ENCODE measurements around the gene SCO2. TPM values are rescaled to one million over a fixed set of nuclear protein-coding genes. Genes with fewer than 3 reads are reported as not detected.

SCO2 gene
- polyA plus RNA-seq, 1 donor (not counting 4 experiments of a cell fraction or from before 2014, with no cell fraction given): 1.9 TPM

GRCh38 chr22:50506611-50507420, 18.6 kb downstream of the SCO2 start:
- Histone ChIP-seq H3K9me3 (ENCODE audit: control insufficient read depth, low read depth, low read length) (no peaks in the 10 kb centered on the region), H3K27me3 (ENCODE audit: control insufficient read depth, extremely low read depth, insufficient read depth, low read length) (no peaks in the 10 kb centered on the region), H2AFZ (ENCODE audit: control insufficient read depth, low read length) (peak overlapping the region; percentile 92), H3K79me2 (ENCODE audit: control insufficient read depth, insufficient read depth, low read length) (peaks cover 29% of the 10 kb centered on the region), H3K9ac (ENCODE audit: control insufficient read depth, extremely low read depth, insufficient read depth, low read length) (peak overlapping the region; percentile 90), H3K27ac (ENCODE audit: control insufficient read depth, insufficient read depth, low read length) (peak overlapping the region; percentile 74), H3K36me3 (ENCODE audit: control insufficient read depth in 2 of 2, extremely low read depth in 1 of 2, insufficient read depth in 2 of 2, low read length in 2 of 2) (peaks cover 6 to 17% of the 10 kb centered on the region in 2 experiments), H3K9me1 (ENCODE audit: control insufficient read depth, extremely low read depth, insufficient read depth, low read length) (no peaks in the 10 kb centered on the region), H3K4me1 (ENCODE audit: control insufficient read depth, extremely low read depth, insufficient read depth, low read length) (peaks cover 17% of the 10 kb centered on the region), H3K4me3 (ENCODE audit: control insufficient read depth in 2 of 3, extremely low read depth in 1 of 3, insufficient read depth in 2 of 3, low read depth in 1 of 3, low read length in 3 of 3) (peak overlapping the region; percentile 75 to 89 (median 87)), H3K4me2 (ENCODE audit: control insufficient read depth, extremely low read depth, insufficient read depth, low read depth, low read length) (peak overlapping the region; percentile 88), H4K20me1 (ENCODE audit: control insufficient read depth, extremely low read depth, insufficient read depth, low read length) (no peaks in the 10 kb centered on the region)
- DNase-seq (ENCODE audit: low read depth, low spot score): no peak
- no peak for FAIRE-seq
- no peak for TF ChIP-seq EZH2 (IDR thresholded peaks at IDR 0.05; ENCODE audit: low read length)
- no peak for TF ChIP-seq CTCF (optimal IDR thresholded peaks at IDR 0.05 in 1 of 3, IDR thresholded peaks at IDR 0.05 in 1 of 3, conservative IDR thresholded peaks at IDR 0.05 in 1 of 3; ENCODE audit: extremely low read depth in 1 of 3, insufficient read depth in 2 of 3, low read length in 3 of 3)
- dilution Hi-C loops (cut with MboI; ENCODE audit: extremely low pct_ligation_motif_present, low sequenced_read_pairs): no loop called here

GRCh38 chr22:50505776-50506610, 19.4 kb downstream of the SCO2 start:
- Histone ChIP-seq H4K20me1 (ENCODE audit: control insufficient read depth, extremely low read depth, insufficient read depth, low read length) (no peaks in the 10 kb centered on the region), H3K9me1 (ENCODE audit: control insufficient read depth, extremely low read depth, insufficient read depth, low read length) (no peaks in the 10 kb centered on the region), H3K27me3 (ENCODE audit: control insufficient read depth, extremely low read depth, insufficient read depth, low read length) (no peaks in the 10 kb centered on the region), H3K36me3 (ENCODE audit: control insufficient read depth in 2 of 2, extremely low read depth in 1 of 2, insufficient read depth in 2 of 2, low read length in 2 of 2) (peaks cover 6 to 17% of the 10 kb centered on the region in 2 experiments), H3K27ac (ENCODE audit: control insufficient read depth, insufficient read depth, low read length) (no peak overlapping the region), H3K4me2 (ENCODE audit: control insufficient read depth, extremely low read depth, insufficient read depth, low read depth, low read length) (no peak overlapping the region), H3K79me2 (ENCODE audit: control insufficient read depth, insufficient read depth, low read length) (peaks cover 29% of the 10 kb centered on the region), H3K4me3 (ENCODE audit: control insufficient read depth in 2 of 3, extremely low read depth in 1 of 3, insufficient read depth in 2 of 3, low read depth in 1 of 3, low read length in 3 of 3) (no peak overlapping the region), H3K9me3 (ENCODE audit: control insufficient read depth, low read depth, low read length) (no peaks in the 10 kb centered on the region), H2AFZ (ENCODE audit: control insufficient read depth, low read length) (no peak overlapping the region), H3K9ac (ENCODE audit: control insufficient read depth, extremely low read depth, insufficient read depth, low read length) (no peak overlapping the region), H3K4me1 (ENCODE audit: control insufficient read depth, extremely low read depth, insufficient read depth, low read length) (peaks cover 17% of the 10 kb centered on the region)
- DNase-seq (ENCODE audit: low read depth, low spot score): no peak
- no peak for FAIRE-seq
- dilution Hi-C loops (cut with MboI; ENCODE audit: extremely low pct_ligation_motif_present, low sequenced_read_pairs): no loop called here
- TF ChIP-seq CTCF (optimal IDR thresholded peaks at IDR 0.05 in 1 of 3, IDR thresholded peaks at IDR 0.05 in 1 of 3, conservative IDR thresholded peaks at IDR 0.05 in 1 of 3; ENCODE audit: extremely low read depth in 1 of 3, insufficient read depth in 2 of 3, low read length in 3 of 3) (no peak), EZH2 (IDR thresholded peaks at IDR 0.05; ENCODE audit: low read length) (no peak)
